ENCODE results near the gene HERC2. TPM values are rescaled to one million over a fixed set of nuclear protein-coding genes. Genes with fewer than 3 reads are reported as not detected.
"Not testable (repeated sequence)": the region's sequence is repeated elsewhere in the genome, so short reads cannot be mapped to it uniquely, and the experiment has no call there.

Gene HERC2
- total RNA-seq, 1 experiment from 2014 or later, result 69.2 TPM

DNA sequence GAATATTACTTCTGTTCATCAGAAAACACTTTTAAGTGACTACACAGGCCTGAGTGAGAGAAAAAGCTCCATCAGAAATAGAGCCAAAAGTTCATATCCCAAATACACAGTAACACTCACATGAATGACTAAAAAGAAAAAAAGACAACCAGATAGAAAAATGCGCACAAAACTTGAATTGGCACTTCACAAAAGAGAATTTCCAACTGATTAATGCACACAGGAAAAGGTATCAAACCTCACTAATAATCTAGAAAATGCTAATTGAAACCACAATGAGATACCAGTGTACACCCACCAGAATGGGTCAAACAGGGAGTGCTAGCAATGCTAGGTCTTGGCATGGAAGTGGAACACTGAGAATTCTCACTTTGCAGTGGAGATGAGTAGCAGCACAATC, 78.6 kb downstream of the HERC2 start:
- H3K9me3 Mint-ChIP-seq, result peaks cover 0 to 4% of the 10 kb centered on the region in 2 experiments; a peak in 1 of 5 replicates
- H3K23me2 ChIP-seq (ENCODE audit: insufficient read length, low read depth, low read length, poor library complexity, severe bottlenecking), result no peaks in the 10 kb centered on the region
- no peak overlapping the region for H4K5ac ChIP-seq (ENCODE audit: insufficient read length, low read depth, low read length)
- H3K18ac ChIP-seq (ENCODE audit: insufficient read length, low read depth, low read length), result no peak overlapping the region
- no peak overlapping the region for H3K4me3 Mint-ChIP-seq
- no peak overlapping the region for H3K4ac ChIP-seq (ENCODE audit: low read depth, low read length)
- H3K4me2 ChIP-seq (ENCODE audit: insufficient read depth, insufficient read length, low read length), result no peak overlapping the region
- H4K20me1 ChIP-seq (ENCODE audit: control insufficient read depth, insufficient read depth, insufficient read length), result no peaks in the 10 kb centered on the region
- no peak overlapping the region for H4K8ac ChIP-seq (replicated peaks; ENCODE audit: insufficient read length, low read depth, low read length)
- no peaks in the 10 kb centered on the region for H3K4me1 Mint-ChIP-seq
- H2AFZ ChIP-seq (ENCODE audit: low read length), result no peak overlapping the region
- H3K27ac Mint-ChIP-seq, result peak overlapping the region in 1 of 3 experiments; percentile 11; a peak in 1 of 7 replicates
- no peak overlapping the region for H2BK12ac ChIP-seq (ENCODE audit: insufficient read length, low read depth, low read length)
- H3K14ac ChIP-seq (ENCODE audit: insufficient read depth, low read length), result no peak overlapping the region
- no peaks in the 10 kb centered on the region for H3K79me2 ChIP-seq (ENCODE audit: insufficient read depth, low read length)
- H3K36me3 Mint-ChIP-seq (ENCODE audit: insufficient read depth in 1 of 3, low read depth in 3 of 3), result peaks cover 63 to 78% (median 67%) of the 10 kb centered on the region in 3 experiments
- no peaks in the 10 kb centered on the region for H3K27me3 Mint-ChIP-seq (ENCODE audit: low read depth)
- no peak overlapping the region for H4K91ac ChIP-seq (ENCODE audit: insufficient read length, low read depth, low read length)
- TF ChIP-seq, protein P1, sequence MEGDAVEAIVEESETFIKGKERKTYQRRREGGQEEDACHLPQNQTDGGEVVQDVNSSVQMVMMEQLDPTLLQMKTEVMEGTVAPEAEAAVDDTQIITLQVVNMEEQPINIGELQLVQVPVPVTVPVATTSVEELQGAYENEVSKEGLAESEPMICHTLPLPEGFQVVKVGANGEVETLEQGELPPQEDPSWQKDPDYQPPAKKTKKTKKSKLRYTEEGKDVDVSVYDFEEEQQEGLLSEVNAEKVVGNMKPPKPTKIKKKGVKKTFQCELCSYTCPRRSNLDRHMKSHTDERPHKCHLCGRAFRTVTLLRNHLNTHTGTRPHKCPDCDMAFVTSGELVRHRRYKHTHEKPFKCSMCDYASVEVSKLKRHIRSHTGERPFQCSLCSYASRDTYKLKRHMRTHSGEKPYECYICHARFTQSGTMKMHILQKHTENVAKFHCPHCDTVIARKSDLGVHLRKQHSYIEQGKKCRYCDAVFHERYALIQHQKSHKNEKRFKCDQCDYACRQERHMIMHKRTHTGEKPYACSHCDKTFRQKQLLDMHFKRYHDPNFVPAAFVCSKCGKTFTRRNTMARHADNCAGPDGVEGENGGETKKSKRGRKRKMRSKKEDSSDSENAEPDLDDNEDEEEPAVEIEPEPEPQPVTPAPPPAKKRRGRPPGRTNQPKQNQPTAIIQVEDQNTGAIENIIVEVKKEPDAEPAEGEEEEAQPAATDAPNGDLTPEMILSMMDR (conservative IDR thresholded peaks at IDR 0.05), result no peak
- H3K4me1 ChIP-seq (ENCODE audit: insufficient read depth, low read length), result no peaks in the 10 kb centered on the region
- no peak overlapping the region for H2BK15ac ChIP-seq (ENCODE audit: low read depth, low read length)
- H2BK120ac ChIP-seq (ENCODE audit: low read depth, low read length, poor library complexity, severe bottlenecking), result no peak overlapping the region
- H2AK5ac ChIP-seq (ENCODE audit: insufficient read length, low read length), result no peak overlapping the region
- WGBS (ENCODE audit: extremely low coverage, insufficient read length, low lambda C conversion rate), result no CpG with 5 or more reads among the region's 1 CpG
- no peak overlapping the region for H3T11ph ChIP-seq (ENCODE audit: low read length)
- no peak for DNase-seq
- no peak overlapping the region for H3K9ac ChIP-seq (ENCODE audit: extremely low read depth, insufficient read length, low read length)
- no peak overlapping the region for H2BK20ac ChIP-seq (ENCODE audit: low read depth, low read length, poor library complexity, severe bottlenecking)
- H3K56ac ChIP-seq (ENCODE audit: insufficient read length, low read depth, low read length), result no peak overlapping the region
- no peak overlapping the region for H2BK5ac ChIP-seq (ENCODE audit: insufficient read length, low read length)
- no peaks in the 10 kb centered on the region for H3K27me3 ChIP-seq (ENCODE audit: insufficient read depth, low read length)
- no peaks in the 10 kb centered on the region for H3K79me1 ChIP-seq (ENCODE audit: insufficient read depth, low read depth, low read length, poor library complexity, severe bottlenecking)
- no peak overlapping the region for H3K27ac ChIP-seq (ENCODE audit: insufficient read length, low read depth, low read length)
- H3K23ac ChIP-seq (ENCODE audit: insufficient read length, low read depth, low read length), result no peak overlapping the region
- H3K9me3 ChIP-seq (ENCODE audit: control insufficient read depth, low read depth, low read length), result peaks cover 6% of the 10 kb centered on the region

DNA sequence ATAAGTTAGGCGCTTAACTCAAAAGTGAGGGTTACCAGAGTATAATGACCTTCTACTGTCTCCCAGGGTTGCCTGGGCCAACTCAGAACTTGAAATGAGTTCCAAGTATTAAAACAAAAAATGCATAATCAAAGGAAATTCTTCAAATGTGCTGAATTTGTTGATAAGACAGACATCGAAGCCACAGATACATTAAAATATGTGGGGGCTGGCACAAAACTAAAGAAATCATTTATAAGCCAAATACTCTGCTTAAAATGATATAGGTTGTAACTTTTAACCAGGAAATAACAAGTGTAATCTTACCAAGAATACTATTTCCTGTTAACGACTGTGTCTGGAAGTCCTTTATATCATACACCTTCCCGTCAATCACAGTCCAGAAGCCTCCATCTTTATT, 83.7 kb downstream of the HERC2 start:
- H3K9me3 ChIP-seq (ENCODE audit: control insufficient read depth, low read depth, low read length); H3K23me2 ChIP-seq (ENCODE audit: insufficient read length, low read depth, low read length, poor library complexity, severe bottlenecking); H3K23ac ChIP-seq (ENCODE audit: insufficient read length, low read depth, low read length); H2AFZ ChIP-seq (ENCODE audit: low read length); H4K5ac ChIP-seq (ENCODE audit: insufficient read length, low read depth, low read length); H3K18ac ChIP-seq (ENCODE audit: insufficient read length, low read depth, low read length); H3K56ac ChIP-seq (ENCODE audit: insufficient read length, low read depth, low read length); H2BK5ac ChIP-seq (ENCODE audit: insufficient read length, low read length); H3K9ac ChIP-seq (ENCODE audit: extremely low read depth, insufficient read length, low read length); H2BK20ac ChIP-seq (ENCODE audit: low read depth, low read length, poor library complexity, severe bottlenecking); H3K4me3 Mint-ChIP-seq; H3K27ac ChIP-seq (ENCODE audit: insufficient read length, low read depth, low read length); H4K20me1 ChIP-seq (ENCODE audit: control insufficient read depth, insufficient read depth, insufficient read length); H3K4me1 ChIP-seq (ENCODE audit: insufficient read depth, low read length); H4K91ac ChIP-seq (ENCODE audit: insufficient read length, low read depth, low read length); H2BK12ac ChIP-seq (ENCODE audit: insufficient read length, low read depth, low read length); H2BK15ac ChIP-seq (ENCODE audit: low read depth, low read length); DNase-seq; H3K27me3 Mint-ChIP-seq (ENCODE audit: low read depth); H3K79me2 ChIP-seq (ENCODE audit: insufficient read depth, low read length); H3K4me1 Mint-ChIP-seq; H3K27me3 ChIP-seq (ENCODE audit: insufficient read depth, low read length); H3K4ac ChIP-seq (ENCODE audit: low read depth, low read length); H2AK5ac ChIP-seq (ENCODE audit: insufficient read length, low read length); H3K79me1 ChIP-seq (ENCODE audit: insufficient read depth, low read depth, low read length, poor library complexity, severe bottlenecking); H3K14ac ChIP-seq (ENCODE audit: insufficient read depth, low read length); H3K4me2 ChIP-seq (ENCODE audit: insufficient read depth, insufficient read length, low read length); H3K27ac Mint-ChIP-seq; H3T11ph ChIP-seq (ENCODE audit: low read length); H2BK120ac ChIP-seq (ENCODE audit: low read depth, low read length, poor library complexity, severe bottlenecking); H4K8ac ChIP-seq (replicated peaks; ENCODE audit: insufficient read length, low read depth, low read length); H3K9me3 Mint-ChIP-seq: not testable (repeated sequence)
- WGBS (ENCODE audit: extremely low coverage, insufficient read length, low lambda C conversion rate), result no CpG with 5 or more reads among the region's 4 CpGs
- H3K36me3 Mint-ChIP-seq (ENCODE audit: insufficient read depth in 1 of 3, low read depth in 3 of 3), result peaks cover 55 to 70% (median 58%) of the 10 kb centered on the region in 3 experiments

All from H9 (cell line).